Tibial nerve (tissue), 4 donors: ENCODE results near the gene MAGI2.

Experiments used
- EP300 ChIP-seq, 2 donors: sonication (generic); formaldehyde crosslinking; IDR thresholded peaks; one replicate each; pipeline ENCODE4 v1.6.1; 2017; ENCODE audit warnings: antibody characterized with exemption in 2 of 2, mild to moderate bottlenecking in 1 of 2
- POLR2A ChIP-seq, 2 donors: fragments of 450-650 bp; IDR thresholded peaks; one replicate each; pipeline ENCODE4 v1.6.1; 2017; ENCODE audit warnings: antibody characterized with exemption in 2 of 2, mild to moderate bottlenecking in 2 of 2, moderate library complexity in 2 of 2
- TF ChIP-seq, protein P1 (sequence below), 5 experiments: fragments of 200-600 bp in 3 of 5; fragments of 450-650 bp in 2 of 5; sonication (generic) in 3 of 5; IDR thresholded peaks; one replicate each; pipeline ENCODE4 v1.5.1; 2016 to 2019; ENCODE audit warnings: antibody characterized with exemption in 5 of 5, mild to moderate bottlenecking in 3 of 5, moderate library complexity in 2 of 5

DNA sequence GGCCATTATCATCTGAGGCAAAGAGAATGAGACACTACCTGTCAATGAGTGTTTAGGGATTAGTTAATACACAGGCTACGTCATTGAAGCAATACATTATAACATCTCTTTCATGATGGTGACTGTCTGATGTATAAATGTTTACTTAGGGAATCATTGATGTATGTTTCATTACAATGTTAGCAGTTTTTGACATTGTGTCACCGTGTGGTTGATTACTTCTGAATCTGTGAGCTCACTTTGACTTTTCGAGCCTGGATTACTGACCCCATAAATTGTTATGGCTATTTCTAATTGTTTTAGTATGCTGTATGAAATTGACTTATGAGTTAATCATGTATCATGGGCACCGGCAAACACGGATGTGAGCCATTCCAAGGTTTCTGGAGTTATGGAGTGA, 494.0 kb downstream of the MAGI2 start:
- TF ChIP-seq, protein P1, sequence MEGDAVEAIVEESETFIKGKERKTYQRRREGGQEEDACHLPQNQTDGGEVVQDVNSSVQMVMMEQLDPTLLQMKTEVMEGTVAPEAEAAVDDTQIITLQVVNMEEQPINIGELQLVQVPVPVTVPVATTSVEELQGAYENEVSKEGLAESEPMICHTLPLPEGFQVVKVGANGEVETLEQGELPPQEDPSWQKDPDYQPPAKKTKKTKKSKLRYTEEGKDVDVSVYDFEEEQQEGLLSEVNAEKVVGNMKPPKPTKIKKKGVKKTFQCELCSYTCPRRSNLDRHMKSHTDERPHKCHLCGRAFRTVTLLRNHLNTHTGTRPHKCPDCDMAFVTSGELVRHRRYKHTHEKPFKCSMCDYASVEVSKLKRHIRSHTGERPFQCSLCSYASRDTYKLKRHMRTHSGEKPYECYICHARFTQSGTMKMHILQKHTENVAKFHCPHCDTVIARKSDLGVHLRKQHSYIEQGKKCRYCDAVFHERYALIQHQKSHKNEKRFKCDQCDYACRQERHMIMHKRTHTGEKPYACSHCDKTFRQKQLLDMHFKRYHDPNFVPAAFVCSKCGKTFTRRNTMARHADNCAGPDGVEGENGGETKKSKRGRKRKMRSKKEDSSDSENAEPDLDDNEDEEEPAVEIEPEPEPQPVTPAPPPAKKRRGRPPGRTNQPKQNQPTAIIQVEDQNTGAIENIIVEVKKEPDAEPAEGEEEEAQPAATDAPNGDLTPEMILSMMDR (IDR thresholded peaks at IDR 0.05) = no peak
- TF ChIP-seq POLR2A (IDR thresholded peaks at IDR 0.05) = no peak
- TF ChIP-seq EP300 (IDR thresholded peaks at IDR 0.05) = no peak
